SK-N-MC (cell line): Measurements from ENCODE around the gene TFF2.

Experiments
- EZH2 ChIP-seq: fragments of 200-600 bp; sonication (generic); IDR thresholded peaks from one replicate; pipeline ENCODE4 v1.6.1; 2017; ENCODE audit warnings: antibody characterized with exemption
- POLR2AphosphoS5 ChIP-seq: IDR thresholded peaks from 2 replicates; pipeline ENCODE4 v1.6.1; 2012; ENCODE audit warnings: mild to moderate bottlenecking, low read depth, low read length, borderline replicate concordance

DNA sequence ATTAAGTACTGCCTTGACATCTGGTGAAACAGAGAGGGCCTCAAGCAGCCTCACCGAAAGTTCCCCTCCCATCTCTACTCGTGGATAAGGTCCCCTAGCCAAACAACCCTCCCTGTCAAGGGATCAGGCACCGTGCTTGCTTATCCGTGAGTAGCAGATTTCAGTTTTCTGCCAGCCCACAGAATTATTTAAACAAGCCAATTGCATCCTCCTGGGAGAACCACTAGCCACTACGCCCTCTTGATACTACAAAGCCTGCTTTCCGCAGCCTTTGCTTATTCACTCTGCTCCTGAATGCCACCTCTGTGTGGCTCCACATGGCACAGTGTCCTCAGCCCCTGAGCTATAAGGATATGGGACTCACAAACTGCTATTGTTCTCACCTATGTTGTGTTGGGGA, 5.9 kb upstream of the TFF2 start:
- TF ChIP-seq EZH2 = no peak
- no peak for TF ChIP-seq POLR2AphosphoS5
